Measurements from ENCODE around the gene NDUFB8.

DNA sequence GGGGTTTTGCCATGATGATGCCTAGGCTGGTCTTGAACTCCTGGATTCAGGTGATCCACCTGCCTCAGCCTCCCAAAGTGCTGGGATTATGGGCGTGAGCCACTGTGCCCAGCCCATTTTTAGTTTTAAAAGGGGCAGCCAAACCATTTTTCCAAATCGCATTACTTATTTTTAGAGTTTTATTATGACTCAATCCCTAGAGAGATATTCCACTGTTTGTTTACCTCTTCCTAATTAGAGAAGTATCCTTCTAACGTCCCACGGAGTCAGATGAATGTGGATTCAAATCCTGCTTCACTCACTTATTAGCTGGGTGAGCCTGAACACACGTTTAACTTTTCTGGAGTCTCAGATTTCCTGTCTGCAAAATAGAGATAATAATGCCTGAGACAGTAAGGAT lies 51.7 kb downstream of the NDUFB8 start:
- TF ChIP-seq, protein P1, sequence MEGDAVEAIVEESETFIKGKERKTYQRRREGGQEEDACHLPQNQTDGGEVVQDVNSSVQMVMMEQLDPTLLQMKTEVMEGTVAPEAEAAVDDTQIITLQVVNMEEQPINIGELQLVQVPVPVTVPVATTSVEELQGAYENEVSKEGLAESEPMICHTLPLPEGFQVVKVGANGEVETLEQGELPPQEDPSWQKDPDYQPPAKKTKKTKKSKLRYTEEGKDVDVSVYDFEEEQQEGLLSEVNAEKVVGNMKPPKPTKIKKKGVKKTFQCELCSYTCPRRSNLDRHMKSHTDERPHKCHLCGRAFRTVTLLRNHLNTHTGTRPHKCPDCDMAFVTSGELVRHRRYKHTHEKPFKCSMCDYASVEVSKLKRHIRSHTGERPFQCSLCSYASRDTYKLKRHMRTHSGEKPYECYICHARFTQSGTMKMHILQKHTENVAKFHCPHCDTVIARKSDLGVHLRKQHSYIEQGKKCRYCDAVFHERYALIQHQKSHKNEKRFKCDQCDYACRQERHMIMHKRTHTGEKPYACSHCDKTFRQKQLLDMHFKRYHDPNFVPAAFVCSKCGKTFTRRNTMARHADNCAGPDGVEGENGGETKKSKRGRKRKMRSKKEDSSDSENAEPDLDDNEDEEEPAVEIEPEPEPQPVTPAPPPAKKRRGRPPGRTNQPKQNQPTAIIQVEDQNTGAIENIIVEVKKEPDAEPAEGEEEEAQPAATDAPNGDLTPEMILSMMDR (IDR thresholded peaks at IDR 0.05; ENCODE audit: borderline replicate concordance, extremely low read depth, low read length, poor library complexity, severe bottlenecking), result no peak
- TF ChIP-seq EZH2 (IDR thresholded peaks at IDR 0.05; ENCODE audit: borderline replicate concordance, low read depth, low read length, severe bottlenecking), result no peak
